ENCODE measurements around the gene ZNF613. TPM values are rescaled to one million over a fixed set of nuclear protein-coding genes. Genes with fewer than 3 reads are reported as not detected.
A peak's percentile ranks its signal among the peaks of the same experiment; 100 is the strongest.

ZNF613 gene
- total RNA-seq, 1 experiment from 2014 or later: 2.2 TPM

GRCh38 chr19:51889934-51890333, 37.3 kb upstream of the ZNF613 start:
- H3K36me3 ChIP-seq (ENCODE audit: control insufficient read depth in 1 of 2, insufficient read depth in 2 of 2, low read length in 2 of 2): peaks cover 28 to 59% of the 10 kb centered on the region in 2 experiments

GRCh38 chr19:51891193-51891747, 36.0 kb upstream of the ZNF613 start:
- POLR2A ChIA-PET: no interaction called here
- TSS peak; percentile 25 for BruUV-seq (replicated peaks)
- CTCF ChIA-PET: no interaction called here
- Histone ChIP-seq H3K27me3 (ENCODE audit: insufficient read depth, low read length) (no peaks in the 10 kb centered on the region), H3K9me3 (ENCODE audit: control insufficient read depth in 1 of 2, insufficient read depth in 1 of 2, low read depth in 1 of 2, low read length in 2 of 2) (peaks cover 44% of the 10 kb centered on the region in 2 experiments), H3K27ac (ENCODE audit: low read depth, low read length) (no peak overlapping the region), H3K9me2 (ENCODE audit: insufficient read depth) (no peaks in the 10 kb centered on the region), H3K79me2 (ENCODE audit: insufficient read depth, low read length) (no peaks in the 10 kb centered on the region; the same call in 1 of the 2 replicates), H3K9ac (ENCODE audit: low read length) (no peak overlapping the region), H3K4me2 (ENCODE audit: low read length) (no peak overlapping the region), H4K20me1 (ENCODE audit: insufficient read depth) (no peaks in the 10 kb centered on the region), H3K4me1 (ENCODE audit: control insufficient read depth in 1 of 2, insufficient read depth in 2 of 2, low read length in 2 of 2) (no peaks in the 10 kb centered on the region), H3K36me3 (ENCODE audit: control insufficient read depth in 1 of 2, insufficient read depth in 2 of 2, low read length in 2 of 2) (peaks cover 38 to 69% of the 10 kb centered on the region in 2 experiments), H3K4me3 (replicated peaks in 1 of 2; ENCODE audit: low read depth in 1 of 2, low read length in 2 of 2) (no peak overlapping the region), H2AFZ (ENCODE audit: low read depth, low read length, poor library complexity, severe bottlenecking) (no peak overlapping the region)
- RAD21 ChIA-PET (ENCODE audit: low non-redundant PET in 1 of 2, low total read pairs in 2 of 2, uncharacterized antibody in 2 of 2, unreplicated experiment in 2 of 2): no interaction called here
- ATAC-seq: no peak
- intact Hi-C loops (cut with micrococcal nuclease): no loop called here
- TF ChIP-seq ZBTB33 (IDR thresholded peaks at IDR 0.05; ENCODE audit: extremely low read depth, insufficient replicate concordance, low read length): no peak
- no peak for TF ChIP-seq TCF7L2 (IDR thresholded peaks at IDR 0.05; ENCODE audit: borderline replicate concordance, extremely low read depth, insufficient read depth, insufficient read length)
- TF ChIP-seq FOSL1 (IDR thresholded peaks at IDR 0.05; ENCODE audit: low read depth): no peak
- no peak for TF ChIP-seq REST (IDR thresholded peaks at IDR 0.05; ENCODE audit: low read depth)
- no peak for TF ChIP-seq SRF (IDR thresholded peaks at IDR 0.05; ENCODE audit: low read depth)
- no peak for TF ChIP-seq SP1 (IDR thresholded peaks at IDR 0.05; ENCODE audit: low read depth)
- no peak for TF ChIP-seq JUND (IDR thresholded peaks at IDR 0.05)
- DNase-seq (ENCODE audit: low read depth, low spot score): no peak

More at GRCh38 chr19:51889934-51890333, 37.3 kb upstream of the ZNF613 start:
- Histone ChIP-seq H3K4me1 (ENCODE audit: control insufficient read depth in 1 of 2, insufficient read depth in 2 of 2, low read length in 2 of 2) (no peaks in the 10 kb centered on the region), H3K27ac (ENCODE audit: low read depth, low read length) (no peak overlapping the region), H4K20me1 (ENCODE audit: insufficient read depth) (no peaks in the 10 kb centered on the region), H3K9ac (ENCODE audit: low read length) (no peak overlapping the region), H2AFZ (ENCODE audit: low read depth, low read length, poor library complexity, severe bottlenecking) (no peak overlapping the region), H3K4me3 (replicated peaks in 1 of 2; ENCODE audit: low read depth in 1 of 2, low read length in 2 of 2) (no peak overlapping the region), H3K4me2 (ENCODE audit: low read length) (no peak overlapping the region), H3K9me2 (ENCODE audit: insufficient read depth) (no peaks in the 10 kb centered on the region), H3K27me3 (ENCODE audit: insufficient read depth, low read length) (no peaks in the 10 kb centered on the region), H3K9me3 (ENCODE audit: control insufficient read depth in 1 of 2, insufficient read depth in 1 of 2, low read depth in 1 of 2, low read length in 2 of 2) (peaks cover 52 to 54% of the 10 kb centered on the region in 2 experiments), H3K79me2 (ENCODE audit: insufficient read depth, low read length) (no peaks in the 10 kb centered on the region; the same call in 1 of the 2 replicates)
- ATAC-seq (no peak), DNase-seq (ENCODE audit: low read depth, low spot score) (no peak)
- TF ChIP-seq JUND (IDR thresholded peaks at IDR 0.05): no peak
- TF ChIP-seq EGR1 (IDR thresholded peaks at IDR 0.05; ENCODE audit: low read depth): no peak
- TF ChIP-seq YY1 (IDR thresholded peaks at IDR 0.05; ENCODE audit: extremely low read depth, insufficient replicate concordance, low read depth, low read length): no peak
- no peak for TF ChIP-seq EZH2 (IDR thresholded peaks at IDR 0.05)
- TF ChIP-seq ZFX (IDR thresholded peaks at IDR 0.05): no peak
- TF ChIP-seq CEBPB (IDR thresholded peaks at IDR 0.05; ENCODE audit: low read depth): no peak
- intact Hi-C loops (cut with micrococcal nuclease): no loop called here
- no TSS peak for BruUV-seq (replicated peaks)
- ChIA-PET RAD21 (ENCODE audit: low non-redundant PET in 1 of 2, low total read pairs in 2 of 2, uncharacterized antibody in 2 of 2, unreplicated experiment in 2 of 2) (no interaction called here), POLR2A (no interaction called here), CTCF (no interaction called here)

All from HCT116 (cell line).